ENCODE data around the gene HDAC4.

DNA sequence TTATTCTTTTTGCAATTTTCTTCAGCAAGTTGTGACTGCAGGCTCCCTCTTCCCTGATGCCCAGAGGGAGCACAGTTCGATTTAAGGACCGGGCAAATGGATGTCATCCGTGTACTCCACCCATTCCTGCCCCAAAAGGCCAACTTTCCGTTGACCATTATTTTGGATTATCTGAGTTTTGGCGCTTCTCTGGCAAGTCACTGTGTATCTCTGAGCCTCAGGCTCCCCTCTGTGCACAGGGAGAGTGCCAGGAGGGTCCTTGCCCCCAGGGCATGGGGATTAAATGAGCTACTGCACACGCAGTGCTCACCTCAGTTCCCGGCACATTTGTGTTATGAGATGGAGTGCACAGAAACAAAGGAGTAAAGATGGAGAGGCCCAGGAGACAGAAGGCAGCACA is 41.4 kb upstream of the HDAC4 start:
- TF ChIP-seq, protein P1, sequence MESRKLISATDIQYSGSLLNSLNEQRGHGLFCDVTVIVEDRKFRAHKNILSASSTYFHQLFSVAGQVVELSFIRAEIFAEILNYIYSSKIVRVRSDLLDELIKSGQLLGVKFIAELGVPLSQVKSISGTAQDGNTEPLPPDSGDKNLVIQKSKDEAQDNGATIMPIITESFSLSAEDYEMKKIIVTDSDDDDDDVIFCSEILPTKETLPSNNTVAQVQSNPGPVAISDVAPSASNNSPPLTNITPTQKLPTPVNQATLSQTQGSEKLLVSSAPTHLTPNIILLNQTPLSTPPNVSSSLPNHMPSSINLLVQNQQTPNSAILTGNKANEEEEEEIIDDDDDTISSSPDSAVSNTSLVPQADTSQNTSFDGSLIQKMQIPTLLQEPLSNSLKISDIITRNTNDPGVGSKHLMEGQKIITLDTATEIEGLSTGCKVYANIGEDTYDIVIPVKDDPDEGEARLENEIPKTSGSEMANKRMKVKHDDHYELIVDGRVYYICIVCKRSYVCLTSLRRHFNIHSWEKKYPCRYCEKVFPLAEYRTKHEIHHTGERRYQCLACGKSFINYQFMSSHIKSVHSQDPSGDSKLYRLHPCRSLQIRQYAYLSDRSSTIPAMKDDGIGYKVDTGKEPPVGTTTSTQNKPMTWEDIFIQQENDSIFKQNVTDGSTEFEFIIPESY (IDR thresholded peaks at IDR 0.05; ENCODE audit: extremely low read depth, insufficient replicate concordance, low read length): no peak
- TF ChIP-seq, protein P2, sequence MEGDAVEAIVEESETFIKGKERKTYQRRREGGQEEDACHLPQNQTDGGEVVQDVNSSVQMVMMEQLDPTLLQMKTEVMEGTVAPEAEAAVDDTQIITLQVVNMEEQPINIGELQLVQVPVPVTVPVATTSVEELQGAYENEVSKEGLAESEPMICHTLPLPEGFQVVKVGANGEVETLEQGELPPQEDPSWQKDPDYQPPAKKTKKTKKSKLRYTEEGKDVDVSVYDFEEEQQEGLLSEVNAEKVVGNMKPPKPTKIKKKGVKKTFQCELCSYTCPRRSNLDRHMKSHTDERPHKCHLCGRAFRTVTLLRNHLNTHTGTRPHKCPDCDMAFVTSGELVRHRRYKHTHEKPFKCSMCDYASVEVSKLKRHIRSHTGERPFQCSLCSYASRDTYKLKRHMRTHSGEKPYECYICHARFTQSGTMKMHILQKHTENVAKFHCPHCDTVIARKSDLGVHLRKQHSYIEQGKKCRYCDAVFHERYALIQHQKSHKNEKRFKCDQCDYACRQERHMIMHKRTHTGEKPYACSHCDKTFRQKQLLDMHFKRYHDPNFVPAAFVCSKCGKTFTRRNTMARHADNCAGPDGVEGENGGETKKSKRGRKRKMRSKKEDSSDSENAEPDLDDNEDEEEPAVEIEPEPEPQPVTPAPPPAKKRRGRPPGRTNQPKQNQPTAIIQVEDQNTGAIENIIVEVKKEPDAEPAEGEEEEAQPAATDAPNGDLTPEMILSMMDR (IDR thresholded peaks at IDR 0.05 in 2 of 3, conservative IDR thresholded peaks at IDR 0.05 in 1 of 3; ENCODE audit: borderline replicate concordance in 1 of 3, insufficient read depth in 1 of 3, low read depth in 2 of 3, low read length in 2 of 3): no peak
- TF ChIP-seq ZFX (IDR thresholded peaks at IDR 0.05): no peak
- TF ChIP-seq EZH2 (IDR thresholded peaks at IDR 0.05): no peak
- TF ChIP-seq YY1 (IDR thresholded peaks at IDR 0.05; ENCODE audit: extremely low read depth, insufficient replicate concordance, low read depth, low read length): no peak
- no peak for TF ChIP-seq POLR2A (IDR thresholded peaks at IDR 0.05; ENCODE audit: borderline replicate concordance, extremely low read depth, insufficient read depth, insufficient read length)
- TF ChIP-seq EZH2phosphoT487 (IDR thresholded peaks at IDR 0.05; ENCODE audit: borderline replicate concordance): no peak
- no peak for TF ChIP-seq JUND (IDR thresholded peaks at IDR 0.05)
- TF ChIP-seq SRF (IDR thresholded peaks at IDR 0.05; ENCODE audit: low read depth): no peak
- no peak for TF ChIP-seq RAD21 (IDR thresholded peaks at IDR 0.05; ENCODE audit: low read depth)
- TF ChIP-seq, protein P3, sequence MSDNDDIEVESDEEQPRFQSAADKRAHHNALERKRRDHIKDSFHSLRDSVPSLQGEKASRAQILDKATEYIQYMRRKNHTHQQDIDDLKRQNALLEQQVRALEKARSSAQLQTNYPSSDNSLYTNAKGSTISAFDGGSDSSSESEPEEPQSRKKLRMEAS (IDR thresholded peaks at IDR 0.05): no peak
- TF ChIP-seq ZNF274 (IDR thresholded peaks at IDR 0.05; ENCODE audit: low read depth, low read length): no peak
- TF ChIP-seq ELF1 (IDR thresholded peaks at IDR 0.05; ENCODE audit: borderline replicate concordance, low read depth): no peak
- TF ChIP-seq, protein P4, sequence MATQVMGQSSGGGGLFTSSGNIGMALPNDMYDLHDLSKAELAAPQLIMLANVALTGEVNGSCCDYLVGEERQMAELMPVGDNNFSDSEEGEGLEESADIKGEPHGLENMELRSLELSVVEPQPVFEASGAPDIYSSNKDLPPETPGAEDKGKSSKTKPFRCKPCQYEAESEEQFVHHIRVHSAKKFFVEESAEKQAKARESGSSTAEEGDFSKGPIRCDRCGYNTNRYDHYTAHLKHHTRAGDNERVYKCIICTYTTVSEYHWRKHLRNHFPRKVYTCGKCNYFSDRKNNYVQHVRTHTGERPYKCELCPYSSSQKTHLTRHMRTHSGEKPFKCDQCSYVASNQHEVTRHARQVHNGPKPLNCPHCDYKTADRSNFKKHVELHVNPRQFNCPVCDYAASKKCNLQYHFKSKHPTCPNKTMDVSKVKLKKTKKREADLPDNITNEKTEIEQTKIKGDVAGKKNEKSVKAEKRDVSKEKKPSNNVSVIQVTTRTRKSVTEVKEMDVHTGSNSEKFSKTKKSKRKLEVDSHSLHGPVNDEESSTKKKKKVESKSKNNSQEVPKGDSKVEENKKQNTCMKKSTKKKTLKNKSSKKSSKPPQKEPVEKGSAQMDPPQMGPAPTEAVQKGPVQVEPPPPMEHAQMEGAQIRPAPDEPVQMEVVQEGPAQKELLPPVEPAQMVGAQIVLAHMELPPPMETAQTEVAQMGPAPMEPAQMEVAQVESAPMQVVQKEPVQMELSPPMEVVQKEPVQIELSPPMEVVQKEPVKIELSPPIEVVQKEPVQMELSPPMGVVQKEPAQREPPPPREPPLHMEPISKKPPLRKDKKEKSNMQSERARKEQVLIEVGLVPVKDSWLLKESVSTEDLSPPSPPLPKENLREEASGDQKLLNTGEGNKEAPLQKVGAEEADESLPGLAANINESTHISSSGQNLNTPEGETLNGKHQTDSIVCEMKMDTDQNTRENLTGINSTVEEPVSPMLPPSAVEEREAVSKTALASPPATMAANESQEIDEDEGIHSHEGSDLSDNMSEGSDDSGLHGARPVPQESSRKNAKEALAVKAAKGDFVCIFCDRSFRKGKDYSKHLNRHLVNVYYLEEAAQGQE (IDR thresholded peaks at IDR 0.05; ENCODE audit: low read depth): no peak
